Esophagus muscularis mucosa (tissue), 3 donors: Measurements from ENCODE around the gene MAD1L1.

Experiments
- CTCF ChIP-seq, 3 experiments: fragments of 200-600 bp in 2 of 3; fragments of 450-650 bp in 1 of 3; sonication (generic) in 2 of 3; IDR thresholded peaks; one replicate each; pipeline ENCODE4 v1.5.1; 2017 to 2019; ENCODE audit warnings: antibody characterized with exemption in 3 of 3, mild to moderate bottlenecking in 2 of 3, moderate library complexity in 1 of 3
- POLR2AphosphoS5 ChIP-seq, 2 donors: sonication (generic); formaldehyde crosslinking; IDR thresholded peaks; one replicate each; pipeline ENCODE4 v1.6.1; 2017; ENCODE audit warnings: antibody characterized with exemption in 2 of 2

- TF ChIP-seq CTCF (IDR thresholded peaks at IDR 0.05) (no peak), POLR2AphosphoS5 (IDR thresholded peaks at IDR 0.05) (no peak)
Measured at GRCh38 chr7:1920881-1921280, 311.9 kb downstream of the MAD1L1 start.
